K562 treated with DMSO at 1 percent for 48 hours (cell line): ENCODE measurements around the gene GAREM2. TPM values are rescaled to one million over a fixed set of nuclear protein-coding genes. Genes with fewer than 3 reads are reported as not detected.

Source experiments
- total RNA-seq: library from RNA; unstranded; fragments of 300-600 nt; gene quantifications from 2 replicates; pipeline ENCODE4 v1.2.3, GENCODE V29; 2022; ENCODE audit warnings: low replicate concordance; ENCODE audit errors: extremely low read depth

Gene GAREM2
- total RNA-seq: not detected in 2 replicates

GRCh38 chr2:26172871-26173775 is at the start of gene GAREM2:
Gene GAREM2 (plus strand): TSS chr2:26173088. CDS start chr2:26173221, 133 bp downstream.

Other genes with a start within 250 kb of the GAREM2 start
- not detected in 2 replicates for gene KIF3C, start 190.6 kb upstream of the GAREM2 start, total RNA-seq
- 352 TPM in 1 of 2 replicates, not detected in the other for gene RAB10, start 139.0 kb upstream of the GAREM2 start, total RNA-seq
- gene HADHA, start 71.5 kb downstream of the GAREM2 start, total RNA-seq: 229 TPM in 1 of 2 replicates, not detected in the other
- gene HADHB, start 71.9 kb downstream of the GAREM2 start, total RNA-seq: not detected in 2 replicates
- gene SELENOI, start 173.1 kb downstream of the GAREM2 start, total RNA-seq: not detected in 2 replicates
- gene ADGRF3, start 173.7 kb downstream of the GAREM2 start, total RNA-seq: not detected in 2 replicates
- not detected in 2 replicates for gene DRC1, start 228.8 kb downstream of the GAREM2 start, total RNA-seq